Measurements from ENCODE around the gene ZFHX2. TPM values are rescaled to one million over a fixed set of nuclear protein-coding genes. Genes with fewer than 3 reads are reported as not detected.

ZFHX2 gene
- polyA plus RNA-seq, 1 donor from 2014 or later, result 0.72 TPM

DNA sequence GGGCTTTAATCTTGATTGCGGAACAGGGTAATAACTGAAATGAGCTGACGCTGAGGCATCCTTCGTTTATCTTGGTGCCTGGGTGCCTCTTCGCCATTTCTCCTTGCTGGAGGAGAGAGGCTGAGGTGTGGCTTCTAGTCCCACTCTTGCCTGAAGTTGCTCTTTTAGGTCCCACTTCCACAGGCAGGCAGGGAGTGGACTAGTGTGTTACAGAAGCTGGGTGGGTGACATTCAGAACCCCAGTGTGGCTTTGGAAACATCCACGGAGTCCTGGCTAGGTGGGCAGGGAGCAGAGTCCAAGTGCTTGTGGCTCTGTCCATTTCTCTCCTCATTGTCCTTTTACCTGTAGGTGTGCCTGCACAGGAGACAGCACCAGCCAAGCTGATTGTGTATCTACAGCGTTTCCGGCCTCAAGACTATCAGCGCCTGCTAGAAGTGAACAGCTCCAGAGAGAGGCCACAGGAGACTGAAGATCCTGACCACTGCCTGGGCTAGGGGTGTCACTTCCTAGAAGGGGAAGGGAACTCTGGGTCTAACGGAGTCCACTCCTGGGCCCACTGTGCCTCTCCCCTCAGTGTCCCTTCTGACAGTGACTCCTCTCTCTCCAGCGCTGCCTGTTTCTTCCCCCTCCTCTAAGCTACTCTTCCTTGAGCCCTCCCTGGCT, 6.9 kb upstream of the ZFHX2 start:
- no peaks in the 10 kb centered on the region for H4K20me1 ChIP-seq (ENCODE audit: insufficient read depth)
- TF ChIP-seq REST (IDR thresholded peaks at IDR 0.05; ENCODE audit: borderline replicate concordance) (no peak), POLR2AphosphoS5 (IDR thresholded peaks at IDR 0.05) (no peak), MXI1 (conservative IDR thresholded peaks at IDR 0.05; ENCODE audit: poor library complexity, severe bottlenecking) (no peak), EP300 (conservative IDR thresholded peaks at IDR 0.05; ENCODE audit: poor library complexity, severe bottlenecking) (no peak), SMC3 (conservative IDR thresholded peaks at IDR 0.05; ENCODE audit: poor library complexity) (no peak), TAF1 (IDR thresholded peaks at IDR 0.05; ENCODE audit: low read depth) (no peak), EZH2 (IDR thresholded peaks at IDR 0.05; ENCODE audit: borderline replicate concordance, insufficient read depth, low read length, poor library complexity, severe bottlenecking) (no peak), RAD21 (conservative IDR thresholded peaks at IDR 0.05) (no peak)
- TF ChIP-seq, protein P1, sequence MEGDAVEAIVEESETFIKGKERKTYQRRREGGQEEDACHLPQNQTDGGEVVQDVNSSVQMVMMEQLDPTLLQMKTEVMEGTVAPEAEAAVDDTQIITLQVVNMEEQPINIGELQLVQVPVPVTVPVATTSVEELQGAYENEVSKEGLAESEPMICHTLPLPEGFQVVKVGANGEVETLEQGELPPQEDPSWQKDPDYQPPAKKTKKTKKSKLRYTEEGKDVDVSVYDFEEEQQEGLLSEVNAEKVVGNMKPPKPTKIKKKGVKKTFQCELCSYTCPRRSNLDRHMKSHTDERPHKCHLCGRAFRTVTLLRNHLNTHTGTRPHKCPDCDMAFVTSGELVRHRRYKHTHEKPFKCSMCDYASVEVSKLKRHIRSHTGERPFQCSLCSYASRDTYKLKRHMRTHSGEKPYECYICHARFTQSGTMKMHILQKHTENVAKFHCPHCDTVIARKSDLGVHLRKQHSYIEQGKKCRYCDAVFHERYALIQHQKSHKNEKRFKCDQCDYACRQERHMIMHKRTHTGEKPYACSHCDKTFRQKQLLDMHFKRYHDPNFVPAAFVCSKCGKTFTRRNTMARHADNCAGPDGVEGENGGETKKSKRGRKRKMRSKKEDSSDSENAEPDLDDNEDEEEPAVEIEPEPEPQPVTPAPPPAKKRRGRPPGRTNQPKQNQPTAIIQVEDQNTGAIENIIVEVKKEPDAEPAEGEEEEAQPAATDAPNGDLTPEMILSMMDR (IDR thresholded peaks at IDR 0.05; ENCODE audit: poor library complexity, severe bottlenecking), result no peak
- peak overlapping the region; percentile 95 for H3K4me3 ChIP-seq (ENCODE audit: low read length)
- H3K9ac ChIP-seq (ENCODE audit: low read length), result peak overlapping the region; percentile 97
- no peaks in the 10 kb centered on the region for H3K9me2 ChIP-seq (ENCODE audit: insufficient read depth, low read length)
- peak overlapping the region; percentile 64 for H3K27ac ChIP-seq (ENCODE audit: low read length)
- H3F3A ChIP-seq (ENCODE audit: insufficient read depth, low read length, poor library complexity, severe bottlenecking), result no peaks in the 10 kb centered on the region
- H3K9me3 ChIP-seq (ENCODE audit: low read length), result no peaks in the 10 kb centered on the region
- no peak overlapping the region for H2AFZ ChIP-seq (ENCODE audit: low read depth, low read length)
- no peaks in the 10 kb centered on the region for H3K36me3 ChIP-seq (ENCODE audit: insufficient read depth, low read length)
- H3K27me3 ChIP-seq (ENCODE audit: insufficient read depth, low read depth, low read length), result no peaks in the 10 kb centered on the region
- H3K79me2 ChIP-seq (replicated peaks; ENCODE audit: insufficient read depth, low read length), result peaks cover 20% of the 10 kb centered on the region
- H3K4me2 ChIP-seq (ENCODE audit: low read length), result no peak overlapping the region

- Histone ChIP-seq H4K20me1 (ENCODE audit: insufficient read depth) (no peaks in the 10 kb centered on the region), H3K79me2 (replicated peaks; ENCODE audit: insufficient read depth, low read length) (peaks cover 20% of the 10 kb centered on the region), H2AFZ (ENCODE audit: low read depth, low read length) (no peak overlapping the region), H3K27me3 (ENCODE audit: insufficient read depth, low read depth, low read length) (no peaks in the 10 kb centered on the region), H3K9me3 (ENCODE audit: low read length) (no peaks in the 10 kb centered on the region), H3K9ac (ENCODE audit: low read length) (peak overlapping the region; percentile 97), H3K9me2 (ENCODE audit: insufficient read depth, low read length) (no peaks in the 10 kb centered on the region), H3K27ac (ENCODE audit: low read length) (no peak overlapping the region), H3K4me3 (ENCODE audit: low read length) (peak overlapping the region; percentile 95), H3F3A (ENCODE audit: insufficient read depth, low read length, poor library complexity, severe bottlenecking) (no peaks in the 10 kb centered on the region), H3K36me3 (ENCODE audit: insufficient read depth, low read length) (no peaks in the 10 kb centered on the region), H3K4me2 (ENCODE audit: low read length) (no peak overlapping the region)
- TF ChIP-seq TAF1 (IDR thresholded peaks at IDR 0.05; ENCODE audit: low read depth), result no peak
- no peak for TF ChIP-seq REST (IDR thresholded peaks at IDR 0.05; ENCODE audit: borderline replicate concordance)
- TF ChIP-seq, protein P1 (IDR thresholded peaks at IDR 0.05; ENCODE audit: poor library complexity, severe bottlenecking), result no peak
- TF ChIP-seq SMC3 (conservative IDR thresholded peaks at IDR 0.05; ENCODE audit: poor library complexity), result no peak
- no peak for TF ChIP-seq POLR2AphosphoS5 (IDR thresholded peaks at IDR 0.05)
- no peak for TF ChIP-seq MXI1 (conservative IDR thresholded peaks at IDR 0.05; ENCODE audit: poor library complexity, severe bottlenecking)
- TF ChIP-seq RAD21 (conservative IDR thresholded peaks at IDR 0.05), result no peak
- no peak for TF ChIP-seq EZH2 (IDR thresholded peaks at IDR 0.05; ENCODE audit: borderline replicate concordance, insufficient read depth, low read length, poor library complexity, severe bottlenecking)
- no peak for TF ChIP-seq EP300 (conservative IDR thresholded peaks at IDR 0.05; ENCODE audit: poor library complexity, severe bottlenecking)
These were observed 6.4 kb upstream of the ZFHX2 start for GRCh38 chr14:23557946-23558345.
